ENCODE measurements around the gene TMEM184B. TPM values are rescaled to one million over a fixed set of nuclear protein-coding genes. Genes with fewer than 3 reads are reported as not detected.

TMEM184B gene
- total RNA-seq, 1 donor from 2014 or later, result 62.8 TPM

- H3K36me3 Mint-ChIP-seq, result no peaks in the 10 kb centered on the region
- H3K27ac Mint-ChIP-seq, result no peak overlapping the region
- TF ChIP-seq, protein P1, sequence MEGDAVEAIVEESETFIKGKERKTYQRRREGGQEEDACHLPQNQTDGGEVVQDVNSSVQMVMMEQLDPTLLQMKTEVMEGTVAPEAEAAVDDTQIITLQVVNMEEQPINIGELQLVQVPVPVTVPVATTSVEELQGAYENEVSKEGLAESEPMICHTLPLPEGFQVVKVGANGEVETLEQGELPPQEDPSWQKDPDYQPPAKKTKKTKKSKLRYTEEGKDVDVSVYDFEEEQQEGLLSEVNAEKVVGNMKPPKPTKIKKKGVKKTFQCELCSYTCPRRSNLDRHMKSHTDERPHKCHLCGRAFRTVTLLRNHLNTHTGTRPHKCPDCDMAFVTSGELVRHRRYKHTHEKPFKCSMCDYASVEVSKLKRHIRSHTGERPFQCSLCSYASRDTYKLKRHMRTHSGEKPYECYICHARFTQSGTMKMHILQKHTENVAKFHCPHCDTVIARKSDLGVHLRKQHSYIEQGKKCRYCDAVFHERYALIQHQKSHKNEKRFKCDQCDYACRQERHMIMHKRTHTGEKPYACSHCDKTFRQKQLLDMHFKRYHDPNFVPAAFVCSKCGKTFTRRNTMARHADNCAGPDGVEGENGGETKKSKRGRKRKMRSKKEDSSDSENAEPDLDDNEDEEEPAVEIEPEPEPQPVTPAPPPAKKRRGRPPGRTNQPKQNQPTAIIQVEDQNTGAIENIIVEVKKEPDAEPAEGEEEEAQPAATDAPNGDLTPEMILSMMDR (IDR thresholded peaks at IDR 0.05; ENCODE audit: unreplicated experiment), result no peak
- H3K4me1 Mint-ChIP-seq, result peaks cover 1% of the 10 kb centered on the region
- H3K27me3 Mint-ChIP-seq (ENCODE audit: low read depth), result no peaks in the 10 kb centered on the region
- no peaks in the 10 kb centered on the region for H3K9me3 Mint-ChIP-seq
- no peak overlapping the region for H3K4me3 Mint-ChIP-seq
- no peak for DNase-seq (ENCODE audit: low spot score in 2 of 2, unreplicated experiment in 2 of 2)
Measured at GRCh38 chr22:38199826-38200559, 72.8 kb downstream of the TMEM184B start.

- TF ChIP-seq, protein P1 (IDR thresholded peaks at IDR 0.05; ENCODE audit: unreplicated experiment), result no peak
- H3K27ac Mint-ChIP-seq, result no peak overlapping the region
- H3K4me3 Mint-ChIP-seq, result no peak overlapping the region
- no peaks in the 10 kb centered on the region for H3K27me3 Mint-ChIP-seq (ENCODE audit: low read depth)
- H3K4me1 Mint-ChIP-seq, result no peaks in the 10 kb centered on the region
- H3K36me3 Mint-ChIP-seq, result no peaks in the 10 kb centered on the region
- H3K9me3 Mint-ChIP-seq, result no peaks in the 10 kb centered on the region
- DNase-seq (ENCODE audit: low spot score in 2 of 2, unreplicated experiment in 2 of 2), result no peak
Measured at GRCh38 chr22:38196791-38197419, 75.9 kb downstream of the TMEM184B start.

- no peak for DNase-seq (ENCODE audit: low spot score in 2 of 2, unreplicated experiment in 2 of 2)
- Mint-ChIP-seq H3K4me1 (no peaks in the 10 kb centered on the region), H3K9me3 (no peaks in the 10 kb centered on the region), H3K4me3 (no peak overlapping the region), H3K27ac (no peak overlapping the region), H3K27me3 (ENCODE audit: low read depth) (no peaks in the 10 kb centered on the region), H3K36me3 (no peaks in the 10 kb centered on the region)
- TF ChIP-seq, protein P1 (IDR thresholded peaks at IDR 0.05; ENCODE audit: unreplicated experiment), result no peak
Measured at GRCh38 chr22:38193580-38193979, 79.2 kb downstream of the TMEM184B start.

GRCh38 chr22:38192475-38192863 is 80.3 kb downstream of the TMEM184B start:
- H3K27ac Mint-ChIP-seq, result no peak overlapping the region
- no peaks in the 10 kb centered on the region for H3K27me3 Mint-ChIP-seq (ENCODE audit: low read depth)
- H3K36me3 Mint-ChIP-seq, result no peaks in the 10 kb centered on the region
- H3K4me3 Mint-ChIP-seq, result no peak overlapping the region
- TF ChIP-seq, protein P1 (IDR thresholded peaks at IDR 0.05; ENCODE audit: unreplicated experiment), result no peak
- no peaks in the 10 kb centered on the region for H3K4me1 Mint-ChIP-seq
- no peaks in the 10 kb centered on the region for H3K9me3 Mint-ChIP-seq
- no peak for DNase-seq (ENCODE audit: low spot score in 2 of 2, unreplicated experiment in 2 of 2)

DNA sequence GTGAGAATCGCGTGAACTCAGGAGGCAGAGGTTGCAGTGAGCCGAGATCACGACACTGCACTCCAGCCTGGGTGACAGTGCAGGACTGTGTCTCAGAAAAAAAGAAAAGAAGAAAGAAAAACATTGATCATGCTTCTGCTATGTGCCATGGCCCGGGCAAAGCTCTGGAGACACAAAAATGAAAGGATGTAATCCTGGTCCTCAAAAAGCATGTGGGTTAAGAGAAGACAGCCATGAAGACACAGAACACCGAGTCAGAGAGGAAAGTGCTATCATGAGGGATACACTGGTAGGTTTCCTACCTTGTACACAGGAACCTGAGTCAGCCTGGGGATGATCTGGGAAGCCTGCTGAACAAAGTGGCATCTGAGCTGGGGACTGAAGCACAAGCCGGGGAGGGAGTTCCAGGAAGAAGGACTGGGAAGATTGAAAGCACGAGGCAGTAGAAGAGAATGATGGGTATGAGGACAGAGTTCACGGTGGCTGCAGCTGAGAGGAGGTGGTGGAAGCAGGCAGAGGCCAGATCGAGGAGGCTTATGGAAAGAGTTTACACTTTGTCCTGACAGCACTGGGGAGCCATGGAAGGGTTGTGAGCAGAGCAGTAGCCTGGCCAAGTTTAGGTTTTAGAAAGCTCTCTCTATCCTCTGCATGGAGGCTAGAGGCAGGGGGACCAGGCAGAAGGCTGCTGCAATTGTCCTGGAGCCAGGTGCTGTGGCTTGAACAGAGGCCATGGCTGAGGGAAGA is 80.9 kb downstream of the TMEM184B start:
- H3K27me3 Mint-ChIP-seq (ENCODE audit: low read depth), result no peaks in the 10 kb centered on the region
- no peaks in the 10 kb centered on the region for H3K36me3 Mint-ChIP-seq
- no peak overlapping the region for H3K27ac Mint-ChIP-seq
- H3K4me1 Mint-ChIP-seq, result no peaks in the 10 kb centered on the region
- no peaks in the 10 kb centered on the region for H3K9me3 Mint-ChIP-seq
- H3K4me3 Mint-ChIP-seq, result no peak overlapping the region
- no peak for DNase-seq (ENCODE audit: low spot score in 2 of 2, unreplicated experiment in 2 of 2)
- TF ChIP-seq, protein P1 (IDR thresholded peaks at IDR 0.05; ENCODE audit: unreplicated experiment), result no peak
